ENCODE measurements around the gene AGA. TPM values are rescaled to one million over a fixed set of nuclear protein-coding genes. Genes with fewer than 3 reads are reported as not detected.

The AGA gene
- total and polyA plus RNA-seq, 7 experiments from 2014 or later: 20.4 to 32.8 (median 27.0) TPM

DNA sequence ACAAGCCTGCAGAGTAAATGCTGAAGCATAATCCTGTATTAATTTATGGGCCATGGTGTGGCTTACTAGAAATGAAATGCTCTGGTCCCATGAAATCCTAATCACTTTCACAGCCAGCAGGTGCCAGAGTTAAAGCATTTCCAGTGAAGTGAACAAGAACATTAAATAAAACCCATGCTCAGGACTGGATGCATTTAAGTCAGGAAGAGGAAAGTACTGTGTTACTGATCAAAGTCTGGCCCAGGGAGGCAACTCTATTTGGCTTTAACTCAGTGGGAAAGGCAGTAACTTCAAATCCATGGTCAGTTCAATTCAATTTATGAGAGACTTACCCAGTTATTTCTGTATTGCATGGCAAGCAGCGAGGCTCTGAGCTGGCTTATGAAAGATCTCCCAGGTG, 29.2 kb downstream of the AGA start:
- H3K27me3 Mint-ChIP-seq: peaks cover 0 to 12% (median 0%) of the 10 kb centered on the region in 5 donors
- Histone ChIP-seq H3K4me3 (ENCODE audit: low read length) (no peak overlapping the region), H3K36me3 (ENCODE audit: control insufficient read depth in 2 of 3, insufficient read depth in 3 of 3, low read length in 3 of 3) (no peaks in the 10 kb centered on the region), H3K27me3 (ENCODE audit: control insufficient read depth in 2 of 2, insufficient read depth in 2 of 2, low read length in 2 of 2) (no peaks in the 10 kb centered on the region), H3K9me3 (ENCODE audit: control insufficient read depth in 2 of 3, low read length in 3 of 3) (no peaks in the 10 kb centered on the region), H3K27ac (ENCODE audit: low read depth, low read length) (no peak overlapping the region), H3K4me1 (ENCODE audit: control insufficient read depth in 2 of 2, insufficient read depth in 2 of 2, low read length in 2 of 2) (no peaks in the 10 kb centered on the region)
- CTCF ChIA-PET: no interaction called here
- no peak overlapping the region for H3K27ac Mint-ChIP-seq
- no peak for ATAC-seq
- H3K36me3 Mint-ChIP-seq: no peaks in the 10 kb centered on the region
- POLR2A ChIA-PET: no interaction called here
- H3K9me3 Mint-ChIP-seq: peaks cover 0 to 4% (median 0%) of the 10 kb centered on the region in 11 donors
- intact Hi-C loops (cut with micrococcal nuclease): no loop called here
- DNase-seq: no peak
- no peak overlapping the region for H3K4me3 Mint-ChIP-seq
- peaks cover 0 to 3% (median 0%) of the 10 kb centered on the region in 7 donors for H3K4me1 Mint-ChIP-seq

DNA sequence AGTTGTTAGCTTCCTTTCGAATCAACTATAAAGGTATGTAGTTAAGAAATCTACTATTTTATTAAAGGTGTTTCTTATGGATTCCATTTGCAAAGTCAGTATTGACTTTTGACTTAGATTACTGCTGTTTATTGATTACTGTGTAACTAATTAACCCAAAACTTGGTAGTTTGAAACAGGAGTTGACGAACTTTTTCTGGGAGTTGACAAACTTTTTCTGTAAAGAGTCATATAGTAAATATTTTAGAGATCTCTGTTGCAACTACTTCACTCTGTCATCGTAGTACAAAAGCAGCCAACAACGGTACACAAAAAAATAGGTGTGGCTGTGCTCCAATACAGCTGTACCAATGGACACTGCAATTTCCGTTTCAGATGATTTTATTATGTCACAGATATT, 30.2 kb downstream of the AGA start:
- H3K4me3 Mint-ChIP-seq: no peak overlapping the region
- H3K27ac Mint-ChIP-seq: no peak overlapping the region
- Histone ChIP-seq H3K4me1 (ENCODE audit: control insufficient read depth in 2 of 2, insufficient read depth in 2 of 2, low read length in 2 of 2) (no peaks in the 10 kb centered on the region), H3K27me3 (ENCODE audit: control insufficient read depth in 2 of 2, insufficient read depth in 2 of 2, low read length in 2 of 2) (no peaks in the 10 kb centered on the region), H3K36me3 (ENCODE audit: control insufficient read depth in 2 of 3, insufficient read depth in 3 of 3, low read length in 3 of 3) (no peaks in the 10 kb centered on the region), H3K4me3 (ENCODE audit: low read length) (no peak overlapping the region), H3K27ac (ENCODE audit: low read depth, low read length) (no peak overlapping the region), H3K9me3 (ENCODE audit: control insufficient read depth in 2 of 3, low read length in 3 of 3) (no peaks in the 10 kb centered on the region)
- no peaks in the 10 kb centered on the region for H3K36me3 Mint-ChIP-seq
- intact Hi-C loops (cut with micrococcal nuclease): no loop called here
- ATAC-seq (no peak), DNase-seq (no peak)
- ChIA-PET POLR2A (no interaction called here), CTCF (no interaction called here)
- H3K4me1 Mint-ChIP-seq: peaks cover 0 to 5% (median 0%) of the 10 kb centered on the region in 7 donors
- peaks cover 0 to 8% (median 0%) of the 10 kb centered on the region in 11 donors for H3K9me3 Mint-ChIP-seq
- H3K27me3 Mint-ChIP-seq: peaks cover 0 to 14% (median 0%) of the 10 kb centered on the region in 5 donors

DNA sequence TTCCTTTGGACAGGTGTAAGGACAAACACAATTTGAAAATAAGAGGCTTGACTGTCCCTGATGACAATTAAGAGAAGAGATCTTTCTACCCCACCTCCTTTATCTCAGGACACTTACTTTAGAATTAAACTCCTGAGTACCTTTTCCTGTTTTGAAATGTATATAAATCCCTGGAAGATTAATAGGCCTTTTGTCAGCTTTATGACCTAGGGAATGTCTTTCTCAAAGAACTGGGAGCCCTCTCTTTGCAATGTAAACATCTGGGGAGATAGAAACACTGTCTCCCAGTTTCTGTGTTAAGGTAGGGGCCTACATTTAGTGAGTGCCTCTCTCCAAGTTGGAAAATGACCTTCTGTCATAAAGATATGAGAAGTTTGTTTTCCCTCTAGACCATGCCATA, 31.7 kb downstream of the AGA start:
- intact Hi-C loops (cut with micrococcal nuclease): no loop called here
- ATAC-seq: no peak
- H3K4me3 Mint-ChIP-seq: no peak overlapping the region
- H3K36me3 Mint-ChIP-seq: no peaks in the 10 kb centered on the region
- H3K4me1 ChIP-seq (ENCODE audit: control insufficient read depth in 2 of 2, insufficient read depth in 2 of 2, low read length in 2 of 2): no peaks in the 10 kb centered on the region
- ChIA-PET POLR2A (no interaction called here), CTCF (no interaction called here)
- H3K9me3 Mint-ChIP-seq: peaks cover 0 to 8% (median 0%) of the 10 kb centered on the region in 11 donors
- no peaks in the 10 kb centered on the region for H3K9me3 ChIP-seq (ENCODE audit: control insufficient read depth in 2 of 3, low read length in 3 of 3)
- H3K27ac ChIP-seq (ENCODE audit: low read depth, low read length): no peak overlapping the region
- H3K4me1 Mint-ChIP-seq: peaks cover 0 to 5% (median 0%) of the 10 kb centered on the region in 7 donors
- no peak for DNase-seq
- no peak overlapping the region for H3K27ac Mint-ChIP-seq
- H3K4me3 ChIP-seq (ENCODE audit: low read length): no peak overlapping the region
- no peaks in the 10 kb centered on the region for H3K27me3 ChIP-seq (ENCODE audit: control insufficient read depth in 2 of 2, insufficient read depth in 2 of 2, low read length in 2 of 2)
- H3K36me3 ChIP-seq (ENCODE audit: control insufficient read depth in 2 of 3, insufficient read depth in 3 of 3, low read length in 3 of 3): no peaks in the 10 kb centered on the region
- H3K27me3 Mint-ChIP-seq: peaks cover 0 to 6% (median 0%) of the 10 kb centered on the region in 5 donors

DNA sequence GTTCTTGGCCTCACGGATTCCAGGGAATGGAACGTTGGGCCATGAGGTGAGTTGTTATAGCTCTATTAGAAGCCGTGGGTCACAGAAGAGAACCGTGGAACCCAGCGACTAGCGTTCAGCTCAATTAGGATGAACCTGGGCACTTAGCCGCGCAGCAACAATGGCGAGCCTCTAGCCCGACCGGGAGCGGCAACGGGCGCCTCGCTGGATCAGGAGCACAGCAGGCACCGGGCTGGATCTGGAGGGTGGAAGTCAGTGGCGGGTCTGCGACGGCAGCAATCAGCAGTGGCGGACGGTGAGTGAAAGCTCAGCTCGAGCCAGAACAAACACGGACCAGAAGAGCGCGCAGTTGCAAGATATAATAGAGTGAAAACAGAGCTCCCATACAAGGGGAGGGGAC, 34.2 kb downstream of the AGA start:
- H3K4me3 Mint-ChIP-seq: no peak overlapping the region
- ChIA-PET POLR2A (no interaction called here), CTCF (no interaction called here)
- H3K4me1 ChIP-seq (ENCODE audit: control insufficient read depth in 2 of 2, insufficient read depth in 2 of 2, low read length in 2 of 2): no peaks in the 10 kb centered on the region
- H3K9me3 Mint-ChIP-seq: peaks cover 0 to 8% (median 0%) of the 10 kb centered on the region in 11 donors
- no peaks in the 10 kb centered on the region for H3K9me3 ChIP-seq (ENCODE audit: control insufficient read depth in 2 of 3, low read length in 3 of 3)
- no peaks in the 10 kb centered on the region for H3K27me3 ChIP-seq (ENCODE audit: control insufficient read depth in 2 of 2, insufficient read depth in 2 of 2, low read length in 2 of 2)
- ATAC-seq (no peak), DNase-seq (no peak)
- H3K36me3 ChIP-seq (ENCODE audit: control insufficient read depth in 2 of 3, insufficient read depth in 3 of 3, low read length in 3 of 3): no peaks in the 10 kb centered on the region
- H3K4me3 ChIP-seq (ENCODE audit: low read length): no peak overlapping the region
- H3K27ac ChIP-seq (ENCODE audit: low read depth, low read length): no peak overlapping the region
- peaks cover 0 to 2% (median 0%) of the 10 kb centered on the region in 5 donors for H3K36me3 Mint-ChIP-seq
- H3K27ac Mint-ChIP-seq: no peak overlapping the region
- H3K27me3 Mint-ChIP-seq: peaks cover 0 to 14% (median 0%) of the 10 kb centered on the region in 5 donors
- intact Hi-C loops (cut with micrococcal nuclease): no loop called here
- H3K4me1 Mint-ChIP-seq: peaks cover 0 to 16% (median 10%) of the 10 kb centered on the region in 7 donors

DNA sequence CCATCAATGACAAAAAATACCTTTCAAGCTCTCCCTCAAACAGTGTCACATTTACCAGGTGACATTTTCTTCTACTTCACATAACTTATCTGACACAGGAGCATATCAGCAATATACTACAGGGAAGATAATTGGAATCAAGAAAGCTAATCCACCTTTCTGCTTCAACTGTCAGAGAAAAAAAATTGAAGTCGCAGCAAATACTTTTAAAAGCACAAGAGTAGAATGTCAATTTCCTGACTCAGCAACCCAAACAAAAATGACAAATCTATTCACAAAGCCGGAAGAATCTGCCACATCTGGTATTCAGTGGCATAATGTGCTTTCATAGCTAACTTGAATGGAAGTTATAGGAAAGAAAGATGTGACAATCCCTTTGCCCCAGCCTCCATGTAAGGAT, 36.7 kb downstream of the AGA start:
- peaks cover 10 to 21% of the 10 kb centered on the region in 2 donors for H3K4me1 ChIP-seq (ENCODE audit: control insufficient read depth in 2 of 2, insufficient read depth in 2 of 2, low read length in 2 of 2)
- no peak overlapping the region for H3K4me3 ChIP-seq (ENCODE audit: low read length)
- peaks cover 18 to 35% (median 29%) of the 10 kb centered on the region in 7 donors for H3K4me1 Mint-ChIP-seq
- POLR2A ChIA-PET: no interaction called here
- DNase-seq (no peak), ATAC-seq (no peak)
- no peaks in the 10 kb centered on the region for H3K27me3 ChIP-seq (ENCODE audit: control insufficient read depth in 2 of 2, insufficient read depth in 2 of 2, low read length in 2 of 2)
- H3K9me3 ChIP-seq (ENCODE audit: control insufficient read depth in 2 of 3, low read length in 3 of 3): no peaks in the 10 kb centered on the region
- intact Hi-C loops (cut with micrococcal nuclease): no loop called here
- no peak overlapping the region for H3K27ac ChIP-seq (ENCODE audit: low read depth, low read length)
- no peak overlapping the region for H3K4me3 Mint-ChIP-seq
- peaks cover 0 to 7% (median 0%) of the 10 kb centered on the region in 5 donors for H3K36me3 Mint-ChIP-seq
- no peaks in the 10 kb centered on the region for H3K36me3 ChIP-seq (ENCODE audit: control insufficient read depth in 2 of 3, insufficient read depth in 3 of 3, low read length in 3 of 3)
- H3K9me3 Mint-ChIP-seq: peaks cover 0 to 8% (median 0%) of the 10 kb centered on the region in 11 donors
- no peak overlapping the region for H3K27ac Mint-ChIP-seq
- peaks cover 0 to 14% (median 0%) of the 10 kb centered on the region in 5 donors for H3K27me3 Mint-ChIP-seq
- CTCF ChIA-PET: interaction anchor here (0.7 to 1.7 kb wide), 3 partner anchors 10 to 91 kb away, joined by 3 to 5 read pairs (median 4); no protein-coding TSS in a partner anchor

DNA sequence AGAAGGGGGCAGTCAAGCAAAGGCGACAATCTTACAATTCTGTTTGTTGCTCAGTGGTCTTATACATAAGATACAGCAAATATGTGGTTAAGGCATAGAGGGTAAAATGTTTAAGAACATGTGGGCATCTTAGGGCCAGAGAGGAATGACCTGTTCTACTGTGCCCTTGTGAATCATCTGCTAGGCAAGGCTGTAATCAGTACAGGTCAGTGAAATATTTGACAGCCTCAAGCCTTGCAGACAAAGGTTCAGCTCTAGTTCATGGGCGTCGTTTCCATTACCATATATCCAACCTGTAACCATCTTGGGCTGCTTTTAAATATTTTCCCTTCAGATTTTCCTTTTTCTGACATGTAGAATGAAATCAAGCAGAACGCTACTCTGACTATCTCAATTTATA, 37.3 kb downstream of the AGA start:
- peaks cover 0 to 14% (median 0%) of the 10 kb centered on the region in 5 donors for H3K27me3 Mint-ChIP-seq
- no peak overlapping the region for H3K27ac ChIP-seq (ENCODE audit: low read depth, low read length)
- ChIA-PET POLR2A (interaction anchor here (0.6 kb wide), 1 partner anchor 34 kb away, joined by 3 read pairs; no protein-coding TSS in a partner anchor), CTCF (interaction anchor here (0.7 to 1.7 kb wide), 2 partner anchors 11 to 12 kb away, joined by 4 to 5 read pairs; no protein-coding TSS in a partner anchor)
- ATAC-seq (no peak), DNase-seq (no peak)
- no peaks in the 10 kb centered on the region for H3K9me3 ChIP-seq (ENCODE audit: control insufficient read depth in 2 of 3, low read length in 3 of 3)
- peaks cover 0 to 11% (median 0%) of the 10 kb centered on the region in 5 donors for H3K36me3 Mint-ChIP-seq
- H3K4me1 ChIP-seq (ENCODE audit: control insufficient read depth in 2 of 2, insufficient read depth in 2 of 2, low read length in 2 of 2): peaks cover 14 to 25% of the 10 kb centered on the region in 2 donors
- peaks cover 0 to 8% (median 0%) of the 10 kb centered on the region in 11 donors for H3K9me3 Mint-ChIP-seq
- H3K4me1 Mint-ChIP-seq: peaks cover 23 to 40% (median 34%) of the 10 kb centered on the region in 7 donors
- peak overlapping the region in 1 of 9 donors; percentile 23 for H3K27ac Mint-ChIP-seq
- H3K36me3 ChIP-seq (ENCODE audit: control insufficient read depth in 2 of 3, insufficient read depth in 3 of 3, low read length in 3 of 3): no peaks in the 10 kb centered on the region
- no peak overlapping the region for H3K4me3 ChIP-seq (ENCODE audit: low read length)
- no peaks in the 10 kb centered on the region for H3K27me3 ChIP-seq (ENCODE audit: control insufficient read depth in 2 of 2, insufficient read depth in 2 of 2, low read length in 2 of 2)
- no peak overlapping the region for H3K4me3 Mint-ChIP-seq
- intact Hi-C loops (cut with micrococcal nuclease): loop anchor here in 1 of 2 donors (5.0 kb wide), 1 partner anchor 38 kb away; no protein-coding TSS in a partner anchor

DNA sequence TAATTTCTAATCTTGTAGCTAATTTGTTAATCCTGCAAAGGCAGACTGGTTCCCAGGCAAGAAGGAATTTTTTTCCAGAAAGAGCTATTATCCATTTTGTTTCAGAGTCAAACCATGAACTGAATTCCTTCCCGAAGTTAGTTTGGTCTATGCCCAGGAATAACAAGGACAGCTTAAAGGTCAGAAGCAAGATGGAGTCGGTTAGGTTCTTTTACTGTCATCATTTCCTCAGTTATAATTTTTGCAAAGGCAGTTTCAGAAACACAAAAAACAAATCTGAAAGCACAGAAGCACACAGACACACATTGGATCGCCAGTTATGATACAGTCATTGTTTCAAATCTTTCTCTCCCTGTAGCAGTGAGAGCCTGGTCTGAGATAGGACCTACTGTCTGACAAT, 37.9 kb downstream of the AGA start:
- Histone ChIP-seq H3K36me3 (ENCODE audit: control insufficient read depth in 2 of 3, insufficient read depth in 3 of 3, low read length in 3 of 3) (no peaks in the 10 kb centered on the region), H3K9me3 (ENCODE audit: control insufficient read depth in 2 of 3, low read length in 3 of 3) (no peaks in the 10 kb centered on the region), H3K27ac (ENCODE audit: low read depth, low read length) (no peak overlapping the region), H3K4me1 (ENCODE audit: control insufficient read depth in 2 of 2, insufficient read depth in 2 of 2, low read length in 2 of 2) (peaks cover 14 to 25% of the 10 kb centered on the region in 2 donors), H3K27me3 (ENCODE audit: control insufficient read depth in 2 of 2, insufficient read depth in 2 of 2, low read length in 2 of 2) (no peaks in the 10 kb centered on the region), H3K4me3 (ENCODE audit: low read length) (no peak overlapping the region)
- DNase-seq (no peak), ATAC-seq (no peak)
- Mint-ChIP-seq H3K4me1 (peaks cover 24 to 43% (median 37%) of the 10 kb centered on the region in 7 donors), H3K27ac (peak overlapping the region in 1 of 9 donors; percentile 23), H3K27me3 (peaks cover 0 to 14% (median 0%) of the 10 kb centered on the region in 5 donors), H3K36me3 (peaks cover 0 to 15% (median 0%) of the 10 kb centered on the region in 5 donors), H3K9me3 (peaks cover 0 to 6% (median 0%) of the 10 kb centered on the region in 11 donors), H3K4me3 (no peak overlapping the region)
- intact Hi-C loops (cut with micrococcal nuclease): loop anchor here in 1 of 2 donors (5.0 kb wide), 1 partner anchor 37 kb away; no protein-coding TSS in a partner anchor
- ChIA-PET POLR2A (interaction anchor here (0.6 to 2.9 kb wide), 2 partner anchors 34 to 37 kb away, joined by 3 to 18 read pairs; partner anchors contain the start of gene AGA), CTCF (interaction anchor here (1.7 kb wide), 1 partner anchor 11 kb away, joined by 5 read pairs; no protein-coding TSS in a partner anchor)
